ENCODE measurements around the gene TRAPPC12.
"Not testable (repeated sequence)": the region's sequence is repeated elsewhere in the genome, so short reads cannot be mapped to it uniquely, and the experiment has no call there.

TRAPPC12 gene

GRCh38 chr2:3357926-3358325, 21.6 kb upstream of the TRAPPC12 start:
- TF ChIP-seq CTCF (IDR thresholded peaks at IDR 0.05; ENCODE audit: low read depth, low read length) = no peak
- Histone ChIP-seq H3K27me3 (no peaks in the 10 kb centered on the region), H3K4me3 (ENCODE audit: low read depth, low read length) (no peak overlapping the region), H3K9me3 (no peaks in the 10 kb centered on the region), H3K4me1 (peaks cover 18% of the 10 kb centered on the region), H3K36me3 (peaks cover 3% of the 10 kb centered on the region; the same call in 1 of the 2 replicates)
- DNase-seq = no peak

GRCh38 chr2:3361518-3362389, 17.7 kb upstream of the TRAPPC12 start:
- peaks cover 1% of the 10 kb centered on the region; the same call in 1 of the 2 replicates for H3K4me1 ChIP-seq
- no peak for DNase-seq
- no peak for TF ChIP-seq CTCF (IDR thresholded peaks at IDR 0.05; ENCODE audit: low read depth, low read length)
- H3K27me3 ChIP-seq = no peaks in the 10 kb centered on the region
- no peak overlapping the region for H3K4me3 ChIP-seq (ENCODE audit: low read depth, low read length)
- H3K9me3 ChIP-seq = no peaks in the 10 kb centered on the region
- H3K36me3 ChIP-seq = no peaks in the 10 kb centered on the region

- no peaks in the 10 kb centered on the region for H3K36me3 ChIP-seq
- no peaks in the 10 kb centered on the region for H3K4me1 ChIP-seq
- DNase-seq = no peak
- no peaks in the 10 kb centered on the region for H3K27me3 ChIP-seq
- H3K9me3 ChIP-seq = no peaks in the 10 kb centered on the region
- no peak overlapping the region for H3K4me3 ChIP-seq (ENCODE audit: low read depth, low read length)
- TF ChIP-seq CTCF (IDR thresholded peaks at IDR 0.05; ENCODE audit: low read depth, low read length) = no peak
Measured at GRCh38 chr2:3365219-3365618, 14.3 kb upstream of the TRAPPC12 start.

GRCh38 chr2:3368261-3368722, 11.2 kb upstream of the TRAPPC12 start:
- no peak for TF ChIP-seq CTCF (IDR thresholded peaks at IDR 0.05; ENCODE audit: low read depth, low read length)
- H3K27me3 ChIP-seq = no peaks in the 10 kb centered on the region
- H3K4me1 ChIP-seq = no peaks in the 10 kb centered on the region
- H3K9me3 ChIP-seq = no peaks in the 10 kb centered on the region
- no peaks in the 10 kb centered on the region for H3K36me3 ChIP-seq
- no peak for DNase-seq
- no peak overlapping the region for H3K4me3 ChIP-seq (ENCODE audit: low read depth, low read length)

GRCh38 chr2:3369340-3370181, 9.9 kb upstream of the TRAPPC12 start:
- H3K27me3 ChIP-seq; DNase-seq; H3K9me3 ChIP-seq; H3K4me3 ChIP-seq (ENCODE audit: low read depth, low read length); H3K4me1 ChIP-seq; H3K36me3 ChIP-seq: not testable (repeated sequence)

- no peaks in the 10 kb centered on the region for H3K27me3 ChIP-seq
- H3K4me1 ChIP-seq = peaks cover 7% of the 10 kb centered on the region; the same call in 1 of the 2 replicates
- H3K9me3 ChIP-seq = no peaks in the 10 kb centered on the region
- H3K36me3 ChIP-seq = no peaks in the 10 kb centered on the region
- no peak for DNase-seq
- H3K4me3 ChIP-seq (ENCODE audit: low read depth, low read length) = peak overlapping the region; percentile 88
- no peak for TF ChIP-seq CTCF (IDR thresholded peaks at IDR 0.05; ENCODE audit: low read depth, low read length)
Measured at GRCh38 chr2:3376821-3377220, 2.7 kb upstream of the TRAPPC12 start.
